ENCODE measurements around the gene RASGRP1.

The RASGRP1 gene

GRCh38 chr15:38565287-38565670 lies 665 bp upstream of the RASGRP1 start:
- DNase-seq: no peak

GRCh38 chr15:38563723-38564519 lies 693 bp downstream of the RASGRP1 start:
- DNase-seq: peak; percentile 69

GRCh38 chr15:38562278-38562677 lies 2.3 kb downstream of the RASGRP1 start:
- DNase-seq: no peak

- no peak for DNase-seq
Measured at GRCh38 chr15:38560456-38560926, 4.1 kb downstream of the RASGRP1 start.

- DNase-seq: no peak
Measured at GRCh38 chr15:38559636-38560307, 4.8 kb downstream of the RASGRP1 start.

- DNase-seq: no peak
Measured at GRCh38 chr15:38559131-38559530, 5.5 kb downstream of the RASGRP1 start.

GRCh38 chr15:38558372-38559059 lies 6.1 kb downstream of the RASGRP1 start:
- DNase-seq: no peak

- DNase-seq: no peak
Measured at GRCh38 chr15:38557921-38558320, 6.7 kb downstream of the RASGRP1 start.

- no peak for DNase-seq
Measured at GRCh38 chr15:38555686-38556334, 8.8 kb downstream of the RASGRP1 start.

- no peak for DNase-seq
Measured at GRCh38 chr15:38554354-38554753, 10.3 kb downstream of the RASGRP1 start.

GRCh38 chr15:38553071-38553470 lies 11.5 kb downstream of the RASGRP1 start:
- DNase-seq: no peak

GRCh38 chr15:38551720-38552648 lies 12.6 kb downstream of the RASGRP1 start:
- DNase-seq: no peak

GRCh38 chr15:38549222-38549621 lies 15.4 kb downstream of the RASGRP1 start:
- DNase-seq: no peak

- DNase-seq: no peak
Measured at GRCh38 chr15:38547255-38547997, 17.2 kb downstream of the RASGRP1 start.

GRCh38 chr15:38545179-38545578 lies 19.4 kb downstream of the RASGRP1 start:
- no peak for DNase-seq

GRCh38 chr15:38541026-38541425 lies 23.6 kb downstream of the RASGRP1 start:
- DNase-seq: no peak

GRCh38 chr15:38540510-38540909 lies 24.1 kb downstream of the RASGRP1 start:
- no peak for DNase-seq

- no peak for DNase-seq
Measured at GRCh38 chr15:38539008-38539343, 25.6 kb downstream of the RASGRP1 start.

- DNase-seq: no peak
Measured at GRCh38 chr15:38538328-38539007, 26.1 kb downstream of the RASGRP1 start.

- DNase-seq: peak; percentile 27
Measured at GRCh38 chr15:38536201-38536676, 28.4 kb downstream of the RASGRP1 start.

Measured in midbrain (tissue), 1 donor.